GM19463 (cell line): ENCODE results near the gene P3H2.
"Not testable (repeated sequence)": the region's sequence is repeated elsewhere in the genome, so short reads cannot be mapped to it uniquely, and the experiment has no call there.

Experiments used
- ATAC-seq: cut with Tn5 transposase; IDR thresholded peaks from one replicate; pipeline ENCODE4 v1.9.1; 2021; ENCODE audit warnings: mild to moderate bottlenecking, moderate library complexity; ENCODE audit not compliant: unreplicated experiment

The P3H2 gene

GRCh38 chr3:190120269-190121060 lies at the start of gene P3H2:
Gene P3H2 (minus strand): TSS chr3:190120897. CDS start chr3:190120731, 166 bp downstream.
- ATAC-seq: peak; percentile 69

- peak; percentile 79 for ATAC-seq
These were observed 49.2 kb upstream of the P3H2 start for GRCh38 chr3:190169877-190170276.

- ATAC-seq: peak; percentile 11
These were observed 48.5 kb upstream of the P3H2 start for GRCh38 chr3:190169243-190169642.

- ATAC-seq: no peak
These were observed 47.4 kb upstream of the P3H2 start for GRCh38 chr3:190167936-190168680.

- no peak for ATAC-seq
These were observed 46.3 kb upstream of the P3H2 start for GRCh38 chr3:190166948-190167347.

- no peak for ATAC-seq
These were observed 44.6 kb upstream of the P3H2 start for GRCh38 chr3:190165253-190165652.

GRCh38 chr3:190162013-190162412 lies 41.3 kb upstream of the P3H2 start:
- ATAC-seq: not testable (repeated sequence)

GRCh38 chr3:190159902-190160435 lies 39.3 kb upstream of the P3H2 start:
- ATAC-seq: no peak

GRCh38 chr3:190158261-190158660 lies 37.6 kb upstream of the P3H2 start:
- no peak for ATAC-seq

- ATAC-seq: no peak
These were observed 35.1 kb upstream of the P3H2 start for GRCh38 chr3:190155752-190156151.

- no peak for ATAC-seq
These were observed 30.0 kb upstream of the P3H2 start for GRCh38 chr3:190150681-190151080.

GRCh38 chr3:190149830-190150619 lies 29.3 kb upstream of the P3H2 start:
- not testable (repeated sequence) for ATAC-seq

GRCh38 chr3:190144793-190145192 lies 24.1 kb upstream of the P3H2 start:
- ATAC-seq: not testable (repeated sequence)

- no peak for ATAC-seq
These were observed 21.3 kb upstream of the P3H2 start for GRCh38 chr3:190142041-190142440.

GRCh38 chr3:190139365-190139764 lies 18.7 kb upstream of the P3H2 start:
- ATAC-seq: no peak

GRCh38 chr3:190132371-190132770 lies 11.7 kb upstream of the P3H2 start:
- no peak for ATAC-seq

- ATAC-seq: no peak
These were observed 10.6 kb upstream of the P3H2 start for GRCh38 chr3:190131329-190131728.

- no peak for ATAC-seq
These were observed 10.0 kb upstream of the P3H2 start for GRCh38 chr3:190130696-190131095.

- ATAC-seq: no peak
These were observed 9.3 kb upstream of the P3H2 start for GRCh38 chr3:190130037-190130436.

GRCh38 chr3:190127797-190128196 lies 7.1 kb upstream of the P3H2 start:
- no peak for ATAC-seq

- ATAC-seq: no peak
These were observed 6.5 kb upstream of the P3H2 start for GRCh38 chr3:190127195-190127594.
